Aorta (tissue), 5 donors: Measurements from ENCODE around the gene TUSC2. TPM values are rescaled to one million over a fixed set of nuclear protein-coding genes. Genes with fewer than 3 reads are reported as not detected.
"Not testable (repeated sequence)": the region's sequence is repeated elsewhere in the genome, so short reads cannot be mapped to it uniquely, and the experiment has no call there.

ENCODE experiments used
- ATAC-seq: fragments of 200-7000 bp; cut with Tn5 transposase; one replicate; pipeline ENCODE4 v1.9.1; 2022; ENCODE audit warnings: moderate library complexity; ENCODE audit not compliant: low FRiP score
- DNase-seq, 2 donors: peaks; one replicate each; pipeline ENCODE4 v3.0.0-alpha.2; 2020
- H3K27ac ChIP-seq, 2 donors: one replicate each; pipeline ENCODE4 v1.5.1; 2013; ENCODE audit warnings: low read length in 2 of 2, mild to moderate bottlenecking in 2 of 2, moderate library complexity in 2 of 2, control low read depth in 1 of 2, inconsistent platforms in 1 of 2, low read depth in 1 of 2
- H3K27me3 ChIP-seq, 2 donors: one replicate each; pipeline ENCODE4 v1.6.1; 2013; ENCODE audit warnings: control low read depth in 1 of 2, low read length in 1 of 2, mild to moderate bottlenecking in 1 of 2, moderate library complexity in 1 of 2; ENCODE audit not compliant: insufficient read depth in 2 of 2, control insufficient read depth in 1 of 2
- H3K36me3 ChIP-seq, 2 donors: one replicate each; pipeline ENCODE4 v1.6.1; 2013; ENCODE audit warnings: control low read depth in 1 of 2, low read length in 1 of 2, mild to moderate bottlenecking in 1 of 2; ENCODE audit not compliant: insufficient read depth in 2 of 2, control insufficient read depth in 1 of 2
- H3K4me1 ChIP-seq, 2 donors: one replicate each; pipeline ENCODE4 v1.6.1; 2013; ENCODE audit warnings: low read length in 2 of 2, control low read depth in 1 of 2, mild to moderate bottlenecking in 1 of 2, moderate library complexity in 1 of 2; ENCODE audit not compliant: insufficient read depth in 2 of 2, control insufficient read depth in 1 of 2
- H3K4me3 ChIP-seq, 2 donors: one replicate each; pipeline ENCODE4 v1.5.1; 2013; ENCODE audit warnings: low read length in 2 of 2, control low read depth in 1 of 2, mild to moderate bottlenecking in 1 of 2
- H3K9me3 ChIP-seq: one replicate; pipeline ENCODE4 v1.6.1; 2013; ENCODE audit warnings: mild to moderate bottlenecking, low read length; ENCODE audit not compliant: control insufficient read depth
- WGBS, 2 donors: extraction: QIAGEN DNeasy Blood & Tissue Kit; methylation state at CpG; one replicate each; pipeline ENCODE4 v1.1.7; 2013; 5-methylcytosine and 5-hydroxymethylcytosine counted together
- intact Hi-C, 2 donors: fragments of 100-400 bp; cut with DNase I; formaldehyde crosslinking; loops; one replicate each; pipeline versions ENCODE4 v1.14.2 to v1.15.0; 2022
- polyA plus RNA-seq, 2 donors: library from polyadenylated mRNA; stranded (reverse); fragments of 200-250 nt; gene quantifications; one replicate each; pipeline ENCODE4 v1.2.3, GENCODE V29; 2013
- total RNA-seq, 2 donors: library from RNA; stranded (reverse); fragmentation: NEBNext Ultra II Directional; extraction: Animal tissue kit (Norgen Biotek cat#: 25700); gene quantifications; one replicate each; pipeline ENCODE4 v1.2.1, GENCODE V29; 2021
- donor health status: healthy with polysubstance abuse.
- donor health status: Bipolar disorder and iron deficiency.
- donor health status: DM: no; HTN: no; CAD: no.
- donor health status: DM: no; HTN: no; CAD: no.
- donor health status: DM: yes; HTN: yes; CAD: no.

TUSC2 gene
- total and polyA plus RNA-seq, 4 donors = 18.9 to 33.2 (median 25.5) TPM

DNA sequence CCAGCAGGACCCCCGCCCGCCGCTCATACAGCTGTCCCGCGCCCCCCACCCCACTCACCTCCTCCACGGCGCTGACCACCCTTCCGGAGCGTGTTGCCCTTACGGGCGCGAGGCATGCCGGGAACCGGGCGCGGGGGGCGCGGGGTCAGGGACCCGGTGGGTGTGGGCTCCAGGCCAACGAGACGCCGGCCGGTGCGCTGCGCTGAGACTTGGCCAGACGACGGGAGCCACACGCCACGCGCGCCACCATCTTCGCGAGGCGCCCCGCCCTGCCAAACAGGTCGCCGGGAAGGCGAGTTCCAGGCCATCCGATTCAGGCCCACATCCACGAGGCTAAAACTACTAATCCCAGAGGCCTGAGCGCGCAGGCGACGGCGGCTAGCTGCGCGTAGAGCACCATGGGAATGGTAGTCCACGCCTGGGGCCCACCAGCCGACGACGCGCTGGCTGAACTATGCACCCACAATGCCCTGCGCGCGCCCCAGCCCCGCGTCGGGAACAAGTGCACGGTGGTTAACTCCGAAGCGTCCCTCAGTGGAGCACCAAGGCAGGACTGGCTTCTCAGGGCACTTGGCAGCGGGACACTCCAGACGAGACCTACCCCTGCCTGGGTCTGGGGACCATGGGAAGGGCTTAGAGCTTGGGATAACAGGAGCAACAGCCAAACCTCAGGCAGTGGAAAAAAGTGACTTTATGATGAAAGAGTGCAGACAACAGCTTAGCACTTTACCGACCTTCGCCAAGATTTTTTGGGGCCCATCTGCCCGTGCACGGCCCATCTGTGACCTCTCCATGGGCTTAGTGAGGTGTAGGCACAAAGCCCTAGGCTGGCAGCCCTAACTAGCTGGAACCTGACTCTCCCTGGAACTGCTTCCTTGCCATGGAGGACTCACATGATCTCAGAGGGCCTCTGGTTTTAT, 35.6 kb downstream of the TUSC2 start, which contains the start of gene IFRD2:
Gene IFRD2, minus strand, starts transcription at position 271 of the 920 bp plus-strand sequence. Its CDS starts 155 bp downstream, at position 116.
- ATAC-seq (peak; percentile 97), DNase-seq (peak; percentile 99)
- Histone ChIP-seq H3K9me3 (no peaks in the 10 kb centered on the region), H3K4me3 (peak within 1 kb of the TSS; percentile 56 to 68), H3K27me3 (no peaks in the 10 kb centered on the region), H3K4me1 (no peaks in the 10 kb centered on the region), H3K27ac (peak within 1 kb of the TSS in 1 of 2 donors; percentile 87), H3K36me3 (peaks cover 0 to 2% of the 10 kb centered on the region in 2 donors)
- intact Hi-C loops = no loop called here
- 1% methylated on average over 65 to 67 of the region's 67 CpGs for WGBS, 2 donors

DNA sequence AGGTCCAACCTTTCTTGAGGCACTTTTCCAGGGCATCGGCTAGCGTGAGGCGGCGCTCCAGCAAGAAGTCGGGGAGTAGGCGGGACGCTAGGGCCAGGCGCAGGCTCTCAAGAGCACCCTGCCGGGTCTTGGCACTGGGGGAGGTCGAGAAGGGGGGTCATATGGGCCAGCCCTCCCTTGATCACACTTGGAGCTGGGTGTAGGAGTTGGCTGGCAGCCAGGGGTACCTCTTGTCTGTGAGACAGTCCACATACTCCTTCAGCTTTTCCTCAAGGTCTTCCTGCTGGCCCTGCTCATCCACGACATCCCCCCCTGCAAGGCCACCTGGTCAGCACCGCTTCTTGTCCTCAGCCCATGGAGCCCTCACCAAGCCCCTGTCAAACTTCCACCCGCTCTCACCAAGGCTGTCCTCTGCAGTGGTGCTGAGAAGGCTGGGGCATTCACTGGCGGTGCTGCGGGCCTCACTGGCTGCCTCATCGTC, 37.8 kb downstream of the TUSC2 start:
- no peaks in the 10 kb centered on the region for H3K27me3 ChIP-seq
- peak; percentile 56 to 77 for DNase-seq
- intact Hi-C loops = no loop called here
- no peak for ATAC-seq
- H3K9me3 ChIP-seq = no peaks in the 10 kb centered on the region
- peaks cover 0 to 2% of the 10 kb centered on the region in 2 donors for H3K36me3 ChIP-seq
- no peak overlapping the region for H3K27ac ChIP-seq
- no peaks in the 10 kb centered on the region for H3K4me1 ChIP-seq
- no peak overlapping the region for H3K4me3 ChIP-seq
- WGBS, 2 donors = 91 to 92% methylated on average over 16 of the region's 16 CpGs

DNA sequence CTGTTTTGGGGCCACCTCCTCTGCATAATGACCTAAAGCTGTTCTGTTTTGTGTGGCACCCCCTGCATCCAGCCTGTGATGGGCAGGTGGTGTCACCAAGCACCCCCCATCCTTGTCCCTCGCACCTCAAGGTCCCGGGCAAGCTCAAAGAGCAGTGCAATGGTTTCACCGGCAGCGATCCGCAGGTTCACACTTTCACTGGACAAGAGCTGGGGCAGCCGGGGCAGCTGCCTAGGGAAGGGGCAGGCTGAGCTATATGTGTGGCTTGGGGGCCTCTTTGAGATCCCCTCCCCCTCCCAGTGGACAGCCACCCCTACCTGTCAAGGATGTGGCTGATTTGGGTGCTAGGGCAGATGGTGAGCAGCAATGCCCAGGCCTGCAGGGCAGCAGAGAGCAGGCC, 38.9 kb downstream of the TUSC2 start:
- intact Hi-C loops = no loop called here
- WGBS, 2 donors = 93 to 94% methylated on average over 6 of the region's 6 CpGs

GRCh38 chr3:50288387-50289007, 39.5 kb downstream of the TUSC2 start:
- no peaks in the 10 kb centered on the region for H3K27me3 ChIP-seq
- intact Hi-C loops = no loop called here
- no peak for DNase-seq
- no peak overlapping the region for H3K4me3 ChIP-seq
- H3K4me1 ChIP-seq = no peaks in the 10 kb centered on the region
- ATAC-seq = no peak
- WGBS, 2 donors = 92 to 94% methylated on average over 23 of the region's 23 CpGs
- no peak overlapping the region for H3K27ac ChIP-seq
- H3K9me3 ChIP-seq = no peaks in the 10 kb centered on the region
- H3K36me3 ChIP-seq = peaks cover 0 to 2% of the 10 kb centered on the region in 2 donors

More for the DNA sequence above, 38.9 kb downstream of the TUSC2 start:
- Histone ChIP-seq H3K27ac (no peak overlapping the region), H3K4me3 (no peak overlapping the region), H3K9me3 (no peaks in the 10 kb centered on the region), H3K36me3 (peaks cover 0 to 2% of the 10 kb centered on the region in 2 donors), H3K4me1 (no peaks in the 10 kb centered on the region), H3K27me3 (no peaks in the 10 kb centered on the region)
- no peak for DNase-seq
- ATAC-seq = no peak

GRCh38 chr3:50287262-50287661, 40.8 kb downstream of the TUSC2 start:
- ATAC-seq = no peak
- Histone ChIP-seq H3K27ac (no peak overlapping the region), H3K27me3 (no peaks in the 10 kb centered on the region), H3K36me3 (peaks cover 0 to 2% of the 10 kb centered on the region in 2 donors), H3K4me1 (no peaks in the 10 kb centered on the region), H3K9me3 (no peaks in the 10 kb centered on the region), H3K4me3 (no peak overlapping the region)
- no peak for DNase-seq
- intact Hi-C loops = no loop called here
- 91 to 100% methylated on average over 1 of the region's 1 CpG for WGBS, 2 donors

- 85 to 88% methylated on average over 28 of the region's 28 CpGs for WGBS, 2 donors
These were observed 41.4 kb downstream of the TUSC2 start for GRCh38 chr3:50286322-50287227.

DNA sequence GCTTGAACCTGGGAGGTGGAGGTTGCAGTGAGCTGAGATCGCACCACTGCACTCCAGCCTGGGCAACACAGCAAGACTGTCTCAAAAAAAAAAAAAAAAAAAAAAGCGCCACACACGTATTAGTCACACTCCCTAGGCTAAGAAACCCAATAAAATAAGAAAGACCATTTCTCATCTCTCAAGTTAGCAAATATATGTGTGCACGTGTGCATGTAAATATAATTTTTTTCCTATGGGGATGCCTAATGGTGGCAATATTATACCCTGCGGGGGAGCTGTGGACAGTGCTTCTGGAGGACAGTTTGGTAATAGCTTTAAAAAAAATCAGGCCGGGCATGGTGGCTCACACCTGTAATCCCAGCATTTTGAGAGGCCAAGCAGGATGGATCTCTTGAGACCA, 43.9 kb downstream of the TUSC2 start:
- H3K36me3 ChIP-seq, H3K4me3 ChIP-seq, DNase-seq, intact Hi-C loops, H3K9me3 ChIP-seq, ATAC-seq, H3K27ac ChIP-seq, H3K4me1 ChIP-seq, H3K27me3 ChIP-seq: not testable (repeated sequence)
- 80 to 84% methylated on average over 6 of the region's 6 CpGs for WGBS, 2 donors

More at GRCh38 chr3:50286322-50287227, 41.4 kb downstream of the TUSC2 start:
- no peak for ATAC-seq
- no peak for DNase-seq
- no peak overlapping the region for H3K4me3 ChIP-seq
- H3K9me3 ChIP-seq = no peaks in the 10 kb centered on the region
- intact Hi-C loops = no loop called here
- no peaks in the 10 kb centered on the region for H3K27me3 ChIP-seq
- H3K4me1 ChIP-seq = no peaks in the 10 kb centered on the region
- H3K27ac ChIP-seq = no peak overlapping the region
- H3K36me3 ChIP-seq = peaks cover 0 to 2% of the 10 kb centered on the region in 2 donors
